HS-5 (cell line): ENCODE results near the gene PJA2.
A peak's percentile ranks its signal among the peaks of the same experiment; 100 is the strongest.
"Not testable (repeated sequence)": the region's sequence is repeated elsewhere in the genome, so short reads cannot be mapped to it uniquely, and the experiment has no call there.

ENCODE experiments used
- DNase-seq: peaks from one replicate; pipeline ENCODE4 v3.0.0-alpha.2; 2012; ENCODE audit warnings: low read depth

The PJA2 gene, protein sequence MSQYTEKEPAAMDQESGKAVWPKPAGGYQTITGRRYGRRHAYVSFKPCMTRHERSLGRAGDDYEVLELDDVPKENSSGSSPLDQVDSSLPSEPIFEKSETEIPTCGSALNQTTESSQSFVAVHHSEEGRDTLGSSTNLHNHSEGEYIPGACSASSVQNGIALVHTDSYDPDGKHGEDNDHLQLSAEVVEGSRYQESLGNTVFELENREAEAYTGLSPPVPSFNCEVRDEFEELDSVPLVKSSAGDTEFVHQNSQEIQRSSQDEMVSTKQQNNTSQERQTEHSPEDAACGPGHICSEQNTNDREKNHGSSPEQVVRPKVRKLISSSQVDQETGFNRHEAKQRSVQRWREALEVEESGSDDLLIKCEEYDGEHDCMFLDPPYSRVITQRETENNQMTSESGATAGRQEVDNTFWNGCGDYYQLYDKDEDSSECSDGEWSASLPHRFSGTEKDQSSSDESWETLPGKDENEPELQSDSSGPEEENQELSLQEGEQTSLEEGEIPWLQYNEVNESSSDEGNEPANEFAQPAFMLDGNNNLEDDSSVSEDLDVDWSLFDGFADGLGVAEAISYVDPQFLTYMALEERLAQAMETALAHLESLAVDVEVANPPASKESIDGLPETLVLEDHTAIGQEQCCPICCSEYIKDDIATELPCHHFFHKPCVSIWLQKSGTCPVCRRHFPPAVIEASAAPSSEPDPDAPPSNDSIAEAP

DNA sequence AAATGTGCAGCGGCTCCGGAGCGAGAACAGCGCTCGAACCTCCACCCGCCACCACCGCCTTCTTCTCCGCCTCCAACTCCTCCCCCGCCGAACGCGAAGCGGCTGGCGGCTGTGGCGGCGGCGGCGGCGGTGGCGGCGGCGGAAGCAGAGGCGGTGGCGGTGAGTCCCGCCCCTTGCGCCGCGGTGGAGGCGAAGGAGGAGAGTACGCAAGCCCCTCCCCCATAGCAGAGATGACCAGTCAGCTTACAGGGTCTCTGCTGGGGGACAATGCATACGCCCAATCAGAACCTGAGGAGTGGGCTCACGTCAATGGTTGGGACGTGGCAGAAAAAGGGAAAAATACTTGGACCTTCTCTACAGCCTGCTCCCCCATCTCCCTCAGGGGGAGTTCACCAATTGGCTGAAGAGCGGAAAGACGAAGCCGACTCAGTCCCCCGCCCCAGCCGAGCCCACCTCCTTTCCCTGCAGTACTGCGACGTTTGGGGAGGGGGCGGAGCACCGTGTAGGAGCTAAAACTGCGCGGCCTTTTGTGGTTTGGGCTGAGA, at the start of gene PJA2:
PJA2 (minus strand) TSS at position 131 of the 545 bp plus-strand sequence. CDS start 26,541 bp downstream, outside the sequence.
- DNase-seq, result peak; percentile 99

DNA sequence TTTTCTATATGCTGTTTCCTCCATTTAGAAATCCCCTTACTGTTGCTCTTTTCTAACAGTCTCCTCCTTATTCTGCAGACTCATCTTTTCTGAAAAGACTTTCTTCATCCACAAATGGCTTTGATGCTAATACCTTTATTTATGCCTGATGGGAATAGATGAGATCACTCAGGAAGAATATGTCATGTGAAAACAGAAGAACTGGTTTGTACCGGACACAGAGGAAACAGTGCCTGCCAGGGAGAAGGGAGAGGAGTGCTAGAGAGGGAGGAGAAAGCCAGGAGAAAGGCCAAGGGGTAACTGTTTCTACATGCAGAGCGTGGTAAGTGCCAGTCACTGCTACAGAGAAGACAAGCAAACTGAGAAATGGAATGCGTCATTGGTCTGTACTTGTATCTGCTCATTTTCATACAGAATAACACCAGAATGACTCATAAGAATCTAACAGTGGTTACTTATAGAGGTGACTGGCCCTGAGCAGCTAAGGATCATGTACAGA, 45.9 kb upstream of the PJA2 start:
- peak; percentile 96 for DNase-seq

DNA sequence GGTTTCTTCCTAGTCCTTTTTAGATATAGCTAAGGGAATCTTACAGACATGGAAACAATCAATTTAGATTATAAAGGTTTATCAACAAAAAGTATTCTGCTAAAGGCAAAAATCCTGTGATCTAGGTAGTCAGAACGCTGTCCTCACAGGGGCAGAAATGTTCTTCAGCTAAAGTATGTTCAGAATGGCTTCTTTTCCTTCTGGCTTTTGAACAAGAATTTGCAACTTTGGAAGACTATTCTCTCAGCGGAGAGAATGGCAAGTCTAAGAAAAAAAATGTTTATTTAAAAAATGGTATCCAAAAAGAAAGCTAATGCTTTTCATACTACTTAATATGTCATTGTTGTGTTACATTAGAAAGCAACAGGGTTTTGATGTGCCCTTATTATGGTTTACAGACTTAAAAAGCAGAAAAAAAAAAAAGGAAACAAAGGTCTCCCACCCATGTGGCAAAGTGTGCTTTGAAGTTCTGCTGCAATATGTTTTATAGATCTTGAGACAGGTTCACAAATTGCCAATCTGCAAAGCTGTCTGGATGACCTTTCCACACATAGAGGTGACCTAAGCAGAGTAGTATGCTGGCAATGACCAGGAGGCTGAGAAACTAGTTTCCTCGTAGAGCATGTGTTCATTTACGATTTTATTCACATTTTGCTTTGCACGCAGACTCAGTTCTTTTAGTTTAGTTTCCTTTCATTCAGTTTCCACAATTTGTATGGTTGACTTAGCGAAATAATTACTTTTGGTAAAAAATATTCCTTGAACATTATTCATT, 45.1 kb upstream of the PJA2 start:
- DNase-seq, result no peak

DNA sequence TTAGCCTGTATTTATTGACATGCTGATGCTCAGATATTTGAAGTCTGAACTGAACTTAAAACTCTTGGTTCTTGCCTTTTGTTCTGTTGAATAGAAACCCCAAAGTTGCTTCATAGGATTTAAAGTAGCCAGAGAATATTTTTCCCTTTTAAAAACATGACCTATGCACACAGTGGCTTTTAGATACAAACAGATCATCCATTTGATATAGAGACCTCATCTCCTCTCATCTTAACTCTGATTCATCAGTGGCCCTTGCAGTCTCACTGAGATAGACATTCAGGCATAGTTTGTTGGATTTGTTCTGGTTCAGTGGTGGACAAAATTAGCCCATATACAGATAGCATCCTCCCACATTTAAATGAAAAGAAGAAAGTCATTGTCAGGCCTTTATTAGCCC, 43.5 kb upstream of the PJA2 start:
- no peak for DNase-seq

DNA sequence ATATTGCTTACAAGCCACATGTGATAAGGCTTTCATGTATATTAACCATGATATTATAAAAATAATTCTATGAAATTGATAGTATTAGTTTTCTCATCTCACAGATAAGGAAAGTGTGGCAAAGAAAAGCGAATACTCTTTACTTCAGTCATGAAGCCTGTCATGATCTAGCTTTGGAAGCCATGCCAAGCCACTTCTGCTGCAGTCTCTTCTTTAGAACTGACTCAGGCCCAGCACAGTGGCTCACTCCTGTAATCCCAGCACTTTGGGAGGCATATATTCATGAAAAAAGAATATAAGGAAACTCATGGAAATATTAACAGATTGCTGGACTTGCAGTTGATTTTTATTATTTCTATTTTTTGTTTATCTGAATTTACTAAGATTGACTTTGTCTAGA, 42.9 kb upstream of the PJA2 start:
- DNase-seq, result no peak

DNA sequence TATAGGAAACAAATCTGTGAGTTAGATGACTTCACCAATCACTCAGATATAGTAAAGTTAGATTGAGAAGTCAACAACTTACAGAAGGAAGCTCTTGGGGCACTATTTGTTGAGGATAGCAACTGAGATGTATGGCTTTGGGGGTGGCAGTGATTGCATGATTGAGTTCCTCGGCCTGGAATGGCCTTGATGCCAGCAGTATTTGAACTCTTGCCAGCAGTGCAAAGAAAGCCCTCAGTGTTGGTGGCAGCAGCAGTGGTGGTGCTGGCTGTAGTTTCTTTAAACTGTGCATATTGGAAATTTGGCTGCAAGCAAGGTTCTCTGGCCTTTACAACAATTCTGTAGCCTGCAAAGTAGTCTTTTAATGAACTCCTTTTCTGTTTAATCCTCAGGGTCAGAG, 41.4 kb upstream of the PJA2 start:
- DNase-seq, result no peak

DNA sequence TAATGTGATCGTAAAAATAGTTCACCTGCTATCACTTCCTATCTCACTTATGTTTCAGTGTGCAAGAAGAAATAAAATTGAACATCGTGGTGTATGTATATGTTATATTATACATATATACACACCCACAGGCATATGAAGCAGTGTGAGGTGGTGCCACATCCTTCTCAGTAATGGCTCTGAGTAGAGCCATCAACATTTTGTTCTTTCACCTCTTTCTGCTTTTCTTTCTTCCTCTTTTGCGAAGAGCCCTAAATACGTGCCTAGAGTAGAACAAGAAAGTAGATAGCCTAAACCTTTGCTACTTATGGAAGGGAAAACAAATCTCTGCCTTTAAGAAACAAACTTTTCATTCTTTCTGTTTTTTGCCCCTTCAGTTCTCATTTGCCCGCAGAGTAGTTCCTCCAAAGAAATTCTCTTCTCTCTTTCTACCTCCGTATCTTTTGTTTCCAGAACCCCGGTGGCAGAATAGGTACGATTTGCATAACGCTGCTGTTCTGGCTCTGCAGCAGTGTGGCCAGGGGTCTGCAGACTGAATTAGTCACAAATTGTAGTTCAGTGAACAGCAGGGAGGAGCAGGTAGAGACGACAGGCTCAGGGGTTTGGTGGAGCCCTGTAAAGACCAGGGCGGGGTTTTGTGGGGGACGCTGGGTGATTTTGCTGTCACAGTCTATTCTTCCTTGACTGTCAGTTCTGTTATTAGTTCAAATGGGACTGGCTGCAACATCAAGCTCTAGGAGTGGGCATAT, 40.5 kb upstream of the PJA2 start:
- no peak for DNase-seq

DNA sequence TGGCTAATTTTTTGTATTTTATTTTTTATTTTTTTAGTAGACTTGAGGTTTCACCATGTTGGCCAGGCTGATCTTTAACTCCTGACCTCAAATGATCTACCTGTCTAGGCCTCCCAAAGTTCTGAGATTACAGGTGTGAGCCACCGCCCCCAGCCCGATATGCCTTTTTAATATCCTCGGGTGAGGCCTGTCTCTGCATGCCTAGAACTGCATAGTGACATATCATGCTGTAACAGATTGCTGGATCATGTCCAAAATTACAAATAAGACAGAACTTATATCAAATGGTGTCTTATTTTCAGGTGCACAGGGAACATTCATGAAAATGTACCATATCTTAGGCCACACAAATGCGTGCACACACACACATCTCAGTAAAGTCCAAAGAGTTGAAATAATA, 39.1 kb upstream of the PJA2 start:
- no peak for DNase-seq

DNA sequence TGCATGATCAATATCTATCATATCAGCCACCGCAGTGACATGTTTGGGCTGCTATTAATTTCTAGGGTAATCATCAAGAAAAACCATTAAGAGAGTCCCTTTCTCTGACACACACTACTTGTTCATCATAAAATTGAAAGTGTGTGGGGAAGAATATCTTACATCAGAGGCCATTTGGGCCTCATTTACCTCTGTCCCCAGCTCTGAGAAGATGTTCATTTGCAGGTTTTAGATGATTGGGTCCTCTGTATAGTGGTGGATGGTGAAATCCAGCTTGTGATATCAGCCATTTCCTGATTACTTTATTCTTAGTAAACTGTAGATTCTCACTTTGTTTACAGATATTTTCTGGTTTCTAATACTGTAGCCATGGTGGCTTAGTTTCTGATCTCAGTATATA, 29.8 kb upstream of the PJA2 start:
- no peak for DNase-seq

DNA sequence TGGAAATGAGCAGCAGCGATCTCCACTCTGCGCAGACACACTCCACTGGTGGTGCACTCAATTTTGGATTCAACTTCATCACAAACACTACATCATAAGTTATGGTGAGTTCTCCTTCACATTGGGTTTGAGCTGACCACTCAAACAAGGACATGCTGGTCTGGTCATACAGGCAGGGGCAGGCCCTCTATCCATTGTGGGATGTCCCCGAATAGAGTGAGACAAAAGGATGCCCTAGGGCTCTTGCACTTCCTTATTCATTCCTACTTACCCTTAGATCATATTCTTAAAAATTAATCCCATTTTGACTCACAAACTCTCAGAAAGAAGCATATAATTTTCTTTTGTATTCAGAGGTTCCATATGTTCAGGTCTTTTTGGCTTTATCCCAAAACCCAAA, 16.3 kb upstream of the PJA2 start:
- no peak for DNase-seq

DNA sequence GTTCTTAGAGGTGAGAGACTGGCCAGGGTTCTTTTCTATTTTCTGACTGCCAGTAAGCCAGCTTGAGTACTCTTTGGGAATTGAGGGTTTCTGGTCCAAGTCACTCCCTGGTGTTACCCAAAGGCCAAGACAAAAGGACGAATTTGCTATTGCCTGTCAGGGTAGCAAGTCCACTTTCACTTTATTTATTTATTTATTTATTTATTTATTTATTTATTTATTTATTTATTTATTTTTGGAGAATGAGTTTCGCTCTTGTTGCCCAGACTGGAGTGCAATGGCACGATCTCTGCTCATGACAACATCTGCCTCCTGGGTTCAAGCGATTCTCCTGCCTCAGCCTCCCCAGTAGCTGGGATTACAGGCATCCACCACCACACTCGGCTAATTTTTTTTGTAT, 15.7 kb upstream of the PJA2 start:
- DNase-seq, result not testable (repeated sequence)

DNA sequence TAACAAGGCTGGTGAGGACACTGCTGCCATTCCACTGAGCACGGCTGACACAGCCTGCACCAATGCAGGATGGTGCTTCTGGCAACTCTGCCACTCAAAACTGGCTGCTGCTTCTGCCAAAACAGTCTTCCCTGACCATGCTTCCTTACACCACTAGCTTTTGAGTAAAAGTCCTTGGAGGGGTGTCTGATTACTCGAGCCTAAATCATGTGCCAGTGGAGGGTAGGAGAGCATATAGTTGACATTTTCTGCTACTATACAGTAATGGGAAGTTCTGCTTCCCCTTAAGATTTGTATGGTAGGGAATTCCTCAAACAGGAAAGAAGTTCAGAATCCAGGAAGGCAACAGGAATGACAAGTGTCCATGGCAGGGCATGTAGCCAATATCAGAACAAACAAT, 12.2 kb upstream of the PJA2 start:
- no peak for DNase-seq

DNA sequence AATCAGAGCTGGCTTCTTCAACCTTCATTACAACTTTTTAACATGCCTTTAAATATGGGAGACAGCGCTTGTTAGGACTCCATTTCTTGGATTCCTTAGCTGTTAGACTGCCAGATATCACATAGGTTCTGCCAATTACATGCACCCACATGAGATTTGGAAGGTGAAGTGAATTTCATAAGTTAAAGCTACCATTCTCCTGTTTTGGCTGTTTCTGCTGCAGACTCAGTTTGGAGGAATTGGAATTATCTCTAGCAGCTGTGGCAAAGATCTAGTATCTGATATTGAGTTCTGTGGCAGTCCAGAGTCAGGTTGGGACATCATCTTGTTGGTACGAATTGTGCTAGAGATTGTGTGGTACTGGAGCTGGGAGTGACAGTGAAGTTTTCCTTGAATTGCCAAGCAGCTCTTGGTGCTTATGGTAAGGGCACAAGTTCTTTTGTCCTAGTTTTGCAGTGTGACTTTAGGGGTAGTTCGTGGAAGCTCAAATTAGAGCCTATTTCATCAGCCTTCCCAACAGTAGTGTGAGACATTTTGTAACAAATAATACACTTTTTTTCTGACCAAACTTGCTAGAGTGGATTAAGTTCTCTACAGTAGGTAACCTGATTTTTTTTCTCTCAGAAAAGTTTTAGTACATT, 9.1 kb upstream of the PJA2 start:
- no peak for DNase-seq

DNA sequence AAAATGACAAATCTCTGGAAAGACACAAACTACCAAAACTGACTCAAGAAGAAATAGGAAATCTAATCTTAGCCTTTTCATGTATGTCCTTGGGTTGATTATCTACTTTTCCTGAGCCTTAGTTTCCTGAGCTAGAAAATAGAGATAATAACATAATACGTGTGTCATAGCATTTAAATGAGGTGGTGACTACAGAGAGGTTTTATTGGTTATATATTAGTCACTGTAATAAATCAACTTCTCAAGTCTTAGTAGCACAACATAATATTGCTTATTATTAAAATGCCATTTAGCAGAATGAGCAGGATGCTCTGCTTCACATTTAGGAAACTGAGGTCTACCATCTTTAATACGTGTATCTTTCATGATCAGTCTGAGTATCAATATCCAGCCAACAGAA, 7.1 kb upstream of the PJA2 start:
- no peak for DNase-seq

DNA sequence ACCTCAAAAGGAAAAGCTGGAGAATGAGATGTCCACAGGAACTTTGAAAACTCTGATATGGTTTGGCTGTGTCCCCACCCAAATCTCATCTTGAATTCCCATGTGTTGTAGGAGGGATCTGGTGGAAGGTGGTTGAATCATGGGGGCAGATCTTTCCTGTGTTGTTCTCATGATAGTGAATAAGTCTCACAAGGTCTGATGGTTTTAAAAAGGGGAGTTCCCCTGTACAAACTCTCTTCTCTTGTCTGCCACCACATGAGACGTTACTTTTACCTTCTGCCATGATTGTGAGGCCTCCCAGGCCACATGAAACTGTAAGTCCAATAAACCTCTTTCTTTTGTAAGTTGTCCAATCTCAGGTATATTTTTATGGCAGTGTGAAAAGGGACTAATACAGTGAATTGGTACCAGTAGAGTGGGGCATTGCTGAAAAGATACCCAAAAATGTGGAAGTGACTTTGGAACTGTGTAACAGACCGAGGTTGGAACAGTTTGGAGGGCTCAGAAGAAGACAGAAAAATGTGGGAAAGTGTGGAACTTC, 4.2 kb upstream of the PJA2 start:
- DNase-seq, result not testable (repeated sequence)

DNA sequence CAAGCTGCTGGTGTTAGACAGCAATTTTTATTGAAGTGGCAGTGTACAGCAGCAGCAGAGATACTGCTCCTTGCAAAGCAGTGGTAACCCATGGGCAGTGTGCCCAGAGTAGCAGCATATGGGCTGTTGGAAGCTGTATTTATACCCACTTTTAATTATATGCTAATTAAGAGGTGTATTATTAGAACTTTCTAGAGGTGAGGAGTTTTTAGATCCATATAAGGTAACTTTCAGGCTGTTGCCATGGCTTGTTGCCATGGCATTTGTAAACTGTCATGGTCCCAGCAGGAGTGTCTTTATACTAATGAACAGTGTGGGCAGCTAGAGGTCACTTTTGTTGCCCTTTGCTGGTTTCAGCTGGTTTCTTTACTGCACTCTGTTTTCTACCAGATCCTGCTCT, 3.7 kb upstream of the PJA2 start:
- no peak for DNase-seq

DNA sequence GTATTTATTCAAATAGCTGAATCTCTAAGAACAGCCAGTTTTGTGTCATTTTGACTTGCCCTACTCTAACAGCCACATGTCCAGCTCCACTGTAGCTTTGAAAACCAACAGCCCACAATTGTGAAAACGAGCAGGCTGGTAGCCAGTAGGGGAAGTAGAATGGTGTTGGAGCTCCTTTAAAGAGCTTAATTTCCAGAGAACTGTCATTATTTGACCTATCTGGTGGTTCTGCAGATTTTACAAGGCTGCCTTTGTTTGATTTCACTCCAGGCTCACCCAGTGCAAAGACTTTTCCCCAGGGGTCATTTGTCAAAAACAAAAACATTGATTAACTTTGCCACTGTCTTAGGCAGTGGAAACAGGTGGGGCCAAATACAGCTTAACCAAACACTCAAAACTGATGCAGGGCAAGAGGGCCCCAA, 3.2 kb upstream of the PJA2 start:
- DNase-seq, result no peak

DNA sequence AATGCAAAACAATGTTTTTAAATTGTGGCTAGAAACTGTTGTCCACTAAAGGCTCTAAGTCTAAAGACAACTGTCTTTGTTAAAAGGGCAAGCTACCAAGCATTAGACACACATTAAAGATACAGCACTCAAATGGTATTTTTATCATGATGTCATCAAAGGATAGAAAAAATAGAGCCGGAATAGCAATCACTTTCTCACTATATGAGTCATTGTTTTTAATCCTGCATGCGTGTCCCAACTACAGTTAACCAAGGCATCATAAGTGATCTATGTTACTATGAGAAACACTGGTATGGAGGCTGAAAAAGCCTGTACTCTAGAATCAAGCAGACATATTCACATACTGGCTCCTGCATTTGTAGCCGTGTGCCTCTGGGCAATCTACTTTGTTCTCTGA, 1.9 kb upstream of the PJA2 start:
- peak; percentile 64 for DNase-seq

DNA sequence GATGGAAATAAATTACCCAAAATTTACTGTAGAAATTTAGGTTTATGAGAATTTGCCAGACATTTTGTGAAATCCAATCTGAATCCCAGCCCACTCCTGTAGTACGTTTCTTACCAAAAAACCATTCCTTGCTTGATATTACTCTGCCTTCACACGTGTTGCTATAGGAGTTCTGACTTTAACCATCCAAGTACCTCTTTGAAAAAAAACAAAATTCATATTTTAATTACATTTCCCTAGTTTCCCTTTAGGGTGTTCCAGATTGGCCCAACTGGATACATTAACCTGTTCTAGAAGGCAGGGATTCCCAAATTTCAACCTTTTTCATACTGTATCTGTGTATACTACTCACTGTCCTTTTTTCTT, 1.4 kb upstream of the PJA2 start:
- DNase-seq, result no peak

DNA sequence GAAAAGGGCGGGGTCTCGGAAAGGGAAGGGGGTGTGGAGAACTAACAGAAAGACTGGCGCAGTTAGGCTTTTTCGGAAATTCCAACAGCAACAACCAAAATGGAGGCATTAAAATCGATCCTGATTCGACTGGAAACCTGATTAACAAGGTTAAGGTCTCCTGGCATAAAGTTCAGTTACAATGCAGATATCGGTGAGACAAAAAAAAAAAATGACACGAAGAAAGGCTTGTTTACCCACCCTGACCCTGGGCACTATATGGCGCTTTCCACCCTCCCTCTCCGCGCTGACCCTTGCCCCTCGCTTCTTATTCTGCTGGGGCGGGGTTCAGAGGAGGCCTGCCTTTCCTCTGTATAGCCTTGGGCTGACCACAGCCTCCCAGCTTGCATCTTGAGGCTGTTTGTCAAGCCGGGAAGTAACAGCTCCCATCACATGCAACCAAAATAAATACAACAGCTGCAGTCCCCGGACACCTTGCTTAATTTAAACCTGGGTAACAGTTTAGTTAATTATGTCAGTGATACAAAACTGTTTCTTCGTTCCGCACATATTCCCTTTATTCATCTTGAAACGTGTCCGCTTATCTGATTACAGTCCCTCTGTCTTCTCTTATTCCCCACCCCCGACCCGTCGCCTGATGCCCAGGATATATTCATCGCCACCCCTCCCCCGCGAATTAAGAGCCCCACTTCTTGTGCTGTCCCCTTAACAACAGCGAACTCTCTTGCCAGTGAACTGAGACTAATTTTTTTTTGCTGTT, 795 bp upstream of the PJA2 start:
- no peak for DNase-seq
